ENCODE data around the gene SLX1B. TPM values are rescaled to one million over a fixed set of nuclear protein-coding genes. Genes with fewer than 3 reads are reported as not detected.
"Not testable (repeated sequence)": the region's sequence is repeated elsewhere in the genome, so short reads cannot be mapped to it uniquely, and the experiment has no call there.

The SLX1B gene
- total and polyA plus RNA-seq, 2 experiments from 2014 or later = 2.9 to 65.9 TPM

- not testable (repeated sequence) for ATAC-seq; H3K36me3 ChIP-seq (ENCODE audit: insufficient read depth); H3K27me3 Mint-ChIP-seq (ENCODE audit: insufficient read depth, low read depth, poor library complexity); H3K9me3 Mint-ChIP-seq; H3K9me2 ChIP-seq (ENCODE audit: insufficient read depth); H3K4me1 Mint-ChIP-seq; H3K4me2 ChIP-seq; DNase-seq (ENCODE audit: low spot score); H3K4me3 ChIP-seq; H3K27me3 ChIP-seq (ENCODE audit: insufficient read depth); H3K4me1 ChIP-seq (ENCODE audit: insufficient read depth); H3K36me3 Mint-ChIP-seq (ENCODE audit: low read depth); H2AFZ ChIP-seq; H3K79me2 ChIP-seq (replicated peaks; ENCODE audit: insufficient read depth); H4K20me1 ChIP-seq (replicated peaks; ENCODE audit: insufficient read depth); H3K27ac ChIP-seq (ENCODE audit: low read depth); H3K27ac Mint-ChIP-seq; H3K4me3 Mint-ChIP-seq; H3F3A ChIP-seq (replicated peaks; ENCODE audit: low read depth)
Observed at GRCh38 chr16:29472065-29472464, 17.7 kb downstream of the SLX1B start.

- not testable (repeated sequence) for H3K9me2 ChIP-seq (ENCODE audit: insufficient read depth); H3K9me3 Mint-ChIP-seq; H2AFZ ChIP-seq; DNase-seq (ENCODE audit: low spot score); H3K27me3 Mint-ChIP-seq (ENCODE audit: insufficient read depth, low read depth, poor library complexity); H3K79me2 ChIP-seq (replicated peaks; ENCODE audit: insufficient read depth); H3K36me3 ChIP-seq (ENCODE audit: insufficient read depth); H3F3A ChIP-seq (replicated peaks; ENCODE audit: low read depth); H3K36me3 Mint-ChIP-seq (ENCODE audit: low read depth); H3K4me2 ChIP-seq; H3K27me3 ChIP-seq (ENCODE audit: insufficient read depth); H3K27ac Mint-ChIP-seq; H3K27ac ChIP-seq (ENCODE audit: low read depth); H3K4me3 Mint-ChIP-seq; H4K20me1 ChIP-seq (replicated peaks; ENCODE audit: insufficient read depth); ATAC-seq; H3K4me1 ChIP-seq (ENCODE audit: insufficient read depth); H3K4me1 Mint-ChIP-seq; H3K4me3 ChIP-seq
Observed at GRCh38 chr16:29482276-29482675, 27.9 kb downstream of the SLX1B start.

GRCh38 chr16:29506308-29506707 is 52.0 kb downstream of the SLX1B start, which contains the start of gene NPIPB12:
Gene NPIPB12 (minus strand): TSS chr16:29506408.
- H3F3A ChIP-seq (replicated peaks; ENCODE audit: low read depth); H3K27me3 Mint-ChIP-seq (ENCODE audit: insufficient read depth, low read depth, poor library complexity); H3K9me2 ChIP-seq (ENCODE audit: insufficient read depth); DNase-seq (ENCODE audit: low spot score); H3K27ac ChIP-seq (ENCODE audit: low read depth); H3K79me2 ChIP-seq (replicated peaks; ENCODE audit: insufficient read depth); H3K9me3 Mint-ChIP-seq; H2AFZ ChIP-seq; H3K36me3 ChIP-seq (ENCODE audit: insufficient read depth); H3K4me2 ChIP-seq; H3K27me3 ChIP-seq (ENCODE audit: insufficient read depth); H3K4me1 ChIP-seq (ENCODE audit: insufficient read depth); H3K4me1 Mint-ChIP-seq; H3K36me3 Mint-ChIP-seq (ENCODE audit: low read depth); ATAC-seq; H3K27ac Mint-ChIP-seq; H3K4me3 Mint-ChIP-seq; H3K4me3 ChIP-seq; H4K20me1 ChIP-seq (replicated peaks; ENCODE audit: insufficient read depth): not testable (repeated sequence)

Small RNA genes lying within 50 kb of the gene (small RNA-seq; reads per million reads assigned to genes)
- gene AC133555.2 (ENCODE audit: low replicate concordance) = not detected

Other genes with a start within 250 kb of the SLX1B start
- gene NPIPB11, start 47.8 kb upstream of the SLX1B start, total RNA-seq (2014; rRNA removed; shearing (Covaris generic)) = 1.2 and 5.5 TPM in 2 replicates
- gene NPIPB11, start 47.8 kb upstream of the SLX1B start, polyA plus RNA-seq (2016; fragmentation: Nextera tagmentation; extraction: Ambion mirVana) = 1.9 and 2.3 TPM in 2 replicates
- 22.1 and 25.4 TPM in 2 replicates for gene BOLA2, start 182 bp upstream of the SLX1B start, total RNA-seq (2014; rRNA removed; shearing (Covaris generic))
- 30.0 and 39.6 TPM in 2 replicates for gene BOLA2, start 182 bp upstream of the SLX1B start, polyA plus RNA-seq (2016; fragmentation: Nextera tagmentation; extraction: Ambion mirVana)
- gene SULT1A4, start 5.4 kb downstream of the SLX1B start, total RNA-seq (2014; rRNA removed; shearing (Covaris generic)) = 3.9 and 8.5 TPM in 2 replicates
- 4.2 and 9.4 TPM in 2 replicates for gene SULT1A4, start 5.4 kb downstream of the SLX1B start, polyA plus RNA-seq (2016; fragmentation: Nextera tagmentation; extraction: Ambion mirVana)
- gene NPIPB12, start 51.9 kb downstream of the SLX1B start, total RNA-seq (2014; rRNA removed; shearing (Covaris generic)) = 17.6 and 66.2 TPM in 2 replicates
- 64.6 and 72.8 TPM in 2 replicates for gene NPIPB12, start 51.9 kb downstream of the SLX1B start, polyA plus RNA-seq (2016; fragmentation: Nextera tagmentation; extraction: Ambion mirVana)
- gene SPN, start 208.7 kb downstream of the SLX1B start, total RNA-seq (2014; rRNA removed; shearing (Covaris generic)) = 2.1 and 2.3 TPM in 2 replicates
- 0.52 and 0.82 TPM in 2 replicates for gene SPN, start 208.7 kb downstream of the SLX1B start, polyA plus RNA-seq (2016; fragmentation: Nextera tagmentation; extraction: Ambion mirVana)
- gene QPRT, start 224.6 kb downstream of the SLX1B start, total RNA-seq (2014; rRNA removed; shearing (Covaris generic)) = 102 and 128 TPM in 2 replicates
- gene QPRT, start 224.6 kb downstream of the SLX1B start, polyA plus RNA-seq (2016; fragmentation: Nextera tagmentation; extraction: Ambion mirVana) = 65.4 and 79.1 TPM in 2 replicates

All from GM23338 (cell line).